GM21825 (cell line): Measurements from ENCODE around the gene AGAP1.

Source experiments
- ATAC-seq: cut with Tn5 transposase; IDR thresholded peaks from one replicate; pipeline ENCODE4 v1.9.1; 2021; ENCODE audit warnings: mild to moderate bottlenecking, moderate library complexity; ENCODE audit not compliant: unreplicated experiment

The AGAP1 gene

GRCh38 chr2:236161082-236161462 lies 667.2 kb downstream of the AGAP1 start:
- ATAC-seq = no peak

- ATAC-seq = no peak
Observed at GRCh38 chr2:236161531-236161930, 667.7 kb downstream of the AGAP1 start.

- ATAC-seq = no peak
Observed at GRCh38 chr2:236162031-236162845, 668.4 kb downstream of the AGAP1 start.

- no peak for ATAC-seq
Observed at GRCh38 chr2:236162882-236163470, 669.1 kb downstream of the AGAP1 start.

- ATAC-seq = no peak
Observed at GRCh38 chr2:236163471-236164200, 669.8 kb downstream of the AGAP1 start.

- ATAC-seq = no peak
Observed at GRCh38 chr2:236164201-236164924, 670.5 kb downstream of the AGAP1 start.

GRCh38 chr2:236164925-236165841 lies 671.3 kb downstream of the AGAP1 start:
- ATAC-seq = no peak

GRCh38 chr2:236165842-236166795 lies 672.3 kb downstream of the AGAP1 start:
- ATAC-seq = no peak

GRCh38 chr2:236166796-236167296 lies 673.0 kb downstream of the AGAP1 start:
- no peak for ATAC-seq

GRCh38 chr2:236167297-236168109 lies 673.7 kb downstream of the AGAP1 start:
- no peak for ATAC-seq

GRCh38 chr2:236168110-236169080 lies 674.6 kb downstream of the AGAP1 start, which contains the start of gene GBX2:
Gene GBX2, minus strand, starts transcription at chr2:236168386. Its CDS starts 415 bp downstream, at chr2:236167971.
- no peak for ATAC-seq

- ATAC-seq = no peak
Observed at GRCh38 chr2:236169151-236169721, 675.4 kb downstream of the AGAP1 start.

- no peak for ATAC-seq
Observed at GRCh38 chr2:236169741-236170589, 676.1 kb downstream of the AGAP1 start.

GRCh38 chr2:236170590-236171165 lies 676.8 kb downstream of the AGAP1 start:
- ATAC-seq = no peak

GRCh38 chr2:236171181-236171679 lies 677.4 kb downstream of the AGAP1 start:
- no peak for ATAC-seq
